Measurements from ENCODE around the gene FAM210A. TPM values are rescaled to one million over a fixed set of nuclear protein-coding genes. Genes with fewer than 3 reads are reported as not detected.
"Not testable (repeated sequence)": the region's sequence is repeated elsewhere in the genome, so short reads cannot be mapped to it uniquely, and the experiment has no call there.

The FAM210A gene
- polyA plus RNA-seq, 1 donor (not counting 4 experiments of a cell fraction or from before 2014, with no cell fraction given), result 31.7 TPM

DNA sequence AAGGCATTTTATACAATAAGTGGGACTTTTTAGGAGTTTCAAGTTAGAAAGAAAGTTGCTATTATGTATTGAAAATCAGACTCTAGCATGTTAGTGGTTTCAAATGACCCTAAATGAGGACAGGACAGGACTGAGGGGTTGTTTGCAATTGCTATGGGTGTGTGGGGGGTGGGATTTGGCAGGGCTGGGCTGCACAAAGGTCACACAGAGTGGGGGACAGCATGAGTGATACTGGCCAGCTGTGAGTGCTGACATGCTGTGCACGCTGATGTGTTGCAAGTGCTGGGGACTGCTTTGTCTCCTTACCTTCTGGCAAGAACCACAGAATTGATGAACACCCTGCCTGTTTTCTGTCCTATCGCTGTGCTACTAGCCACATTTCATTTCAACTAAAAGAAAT is 29.9 kb upstream of the FAM210A start:
- Histone ChIP-seq H3K27me3 (ENCODE audit: control insufficient read depth, extremely low read depth, insufficient read depth, low read length) (no peaks in the 10 kb centered on the region), H3K27ac (ENCODE audit: control insufficient read depth, insufficient read depth, low read length) (no peak overlapping the region), H3K9ac (ENCODE audit: control insufficient read depth, extremely low read depth, insufficient read depth, low read length) (no peak overlapping the region), H3K36me3 (ENCODE audit: control insufficient read depth in 2 of 2, extremely low read depth in 1 of 2, insufficient read depth in 2 of 2, low read length in 2 of 2) (peaks cover 9 to 16% of the 10 kb centered on the region in 2 experiments), H3K4me3 (ENCODE audit: control insufficient read depth in 2 of 3, extremely low read depth in 1 of 3, insufficient read depth in 2 of 3, low read depth in 1 of 3, low read length in 3 of 3) (no peak overlapping the region), H3K4me1 (ENCODE audit: control insufficient read depth, extremely low read depth, insufficient read depth, low read length) (peaks cover 5% of the 10 kb centered on the region), H3K9me3 (ENCODE audit: control insufficient read depth, low read depth, low read length) (no peaks in the 10 kb centered on the region), H4K20me1 (ENCODE audit: control insufficient read depth, extremely low read depth, insufficient read depth, low read length) (no peaks in the 10 kb centered on the region), H3K79me2 (ENCODE audit: control insufficient read depth, insufficient read depth, low read length) (no peaks in the 10 kb centered on the region), H3K9me1 (ENCODE audit: control insufficient read depth, extremely low read depth, insufficient read depth, low read length) (no peaks in the 10 kb centered on the region), H2AFZ (ENCODE audit: control insufficient read depth, low read length) (no peak overlapping the region), H3K4me2 (ENCODE audit: control insufficient read depth, extremely low read depth, insufficient read depth, low read depth, low read length) (no peak overlapping the region)
- DNase-seq (ENCODE audit: low read depth, low spot score) (no peak), FAIRE-seq (no peak)
- TF ChIP-seq EZH2 (IDR thresholded peaks at IDR 0.05; ENCODE audit: low read length), result no peak
- TF ChIP-seq, protein P1, sequence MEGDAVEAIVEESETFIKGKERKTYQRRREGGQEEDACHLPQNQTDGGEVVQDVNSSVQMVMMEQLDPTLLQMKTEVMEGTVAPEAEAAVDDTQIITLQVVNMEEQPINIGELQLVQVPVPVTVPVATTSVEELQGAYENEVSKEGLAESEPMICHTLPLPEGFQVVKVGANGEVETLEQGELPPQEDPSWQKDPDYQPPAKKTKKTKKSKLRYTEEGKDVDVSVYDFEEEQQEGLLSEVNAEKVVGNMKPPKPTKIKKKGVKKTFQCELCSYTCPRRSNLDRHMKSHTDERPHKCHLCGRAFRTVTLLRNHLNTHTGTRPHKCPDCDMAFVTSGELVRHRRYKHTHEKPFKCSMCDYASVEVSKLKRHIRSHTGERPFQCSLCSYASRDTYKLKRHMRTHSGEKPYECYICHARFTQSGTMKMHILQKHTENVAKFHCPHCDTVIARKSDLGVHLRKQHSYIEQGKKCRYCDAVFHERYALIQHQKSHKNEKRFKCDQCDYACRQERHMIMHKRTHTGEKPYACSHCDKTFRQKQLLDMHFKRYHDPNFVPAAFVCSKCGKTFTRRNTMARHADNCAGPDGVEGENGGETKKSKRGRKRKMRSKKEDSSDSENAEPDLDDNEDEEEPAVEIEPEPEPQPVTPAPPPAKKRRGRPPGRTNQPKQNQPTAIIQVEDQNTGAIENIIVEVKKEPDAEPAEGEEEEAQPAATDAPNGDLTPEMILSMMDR (optimal IDR thresholded peaks at IDR 0.05 in 1 of 3, IDR thresholded peaks at IDR 0.05 in 1 of 3, conservative IDR thresholded peaks at IDR 0.05 in 1 of 3; ENCODE audit: extremely low read depth in 1 of 3, insufficient read depth in 2 of 3, low read length in 3 of 3), result no peak
- dilution Hi-C loops (cut with MboI; ENCODE audit: extremely low pct_ligation_motif_present, low sequenced_read_pairs), result no loop called here

DNA sequence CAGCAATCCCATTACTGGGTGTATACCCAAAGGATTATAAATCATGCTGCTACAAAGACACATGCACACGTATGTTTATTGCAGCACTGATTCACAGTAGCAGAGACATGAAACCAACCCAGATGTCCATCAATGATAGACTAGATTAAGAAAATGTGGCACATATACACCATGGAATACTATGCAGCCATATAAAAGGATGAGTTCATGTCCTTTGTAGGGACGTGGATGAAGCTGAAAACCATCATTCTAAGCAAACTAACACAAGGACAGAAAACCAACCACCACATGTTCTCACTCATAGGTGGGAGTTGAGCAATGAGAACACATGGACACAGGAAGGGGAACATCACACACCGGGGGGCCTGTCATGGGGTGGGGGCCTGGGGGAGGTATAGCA is 25.2 kb upstream of the FAM210A start:
- H3K4me1 ChIP-seq (ENCODE audit: control insufficient read depth, extremely low read depth, insufficient read depth, low read length); H3K79me2 ChIP-seq (ENCODE audit: control insufficient read depth, insufficient read depth, low read length); DNase-seq (ENCODE audit: low read depth, low spot score); H3K4me3 ChIP-seq (ENCODE audit: control insufficient read depth in 2 of 3, extremely low read depth in 1 of 3, insufficient read depth in 2 of 3, low read depth in 1 of 3, low read length in 3 of 3); H3K9me1 ChIP-seq (ENCODE audit: control insufficient read depth, extremely low read depth, insufficient read depth, low read length); H3K4me2 ChIP-seq (ENCODE audit: control insufficient read depth, extremely low read depth, insufficient read depth, low read depth, low read length); H2AFZ ChIP-seq (ENCODE audit: control insufficient read depth, low read length); dilution Hi-C loops (cut with MboI; ENCODE audit: extremely low pct_ligation_motif_present, low sequenced_read_pairs); H3K27me3 ChIP-seq (ENCODE audit: control insufficient read depth, extremely low read depth, insufficient read depth, low read length); H3K9ac ChIP-seq (ENCODE audit: control insufficient read depth, extremely low read depth, insufficient read depth, low read length); FAIRE-seq; H3K27ac ChIP-seq (ENCODE audit: control insufficient read depth, insufficient read depth, low read length); H3K9me3 ChIP-seq (ENCODE audit: control insufficient read depth, low read depth, low read length); H4K20me1 ChIP-seq (ENCODE audit: control insufficient read depth, extremely low read depth, insufficient read depth, low read length): not testable (repeated sequence)
- H3K36me3 ChIP-seq (ENCODE audit: control insufficient read depth in 2 of 2, extremely low read depth in 1 of 2, insufficient read depth in 2 of 2, low read length in 2 of 2), result peaks cover 11 to 16% of the 10 kb centered on the region in 2 experiments

DNA sequence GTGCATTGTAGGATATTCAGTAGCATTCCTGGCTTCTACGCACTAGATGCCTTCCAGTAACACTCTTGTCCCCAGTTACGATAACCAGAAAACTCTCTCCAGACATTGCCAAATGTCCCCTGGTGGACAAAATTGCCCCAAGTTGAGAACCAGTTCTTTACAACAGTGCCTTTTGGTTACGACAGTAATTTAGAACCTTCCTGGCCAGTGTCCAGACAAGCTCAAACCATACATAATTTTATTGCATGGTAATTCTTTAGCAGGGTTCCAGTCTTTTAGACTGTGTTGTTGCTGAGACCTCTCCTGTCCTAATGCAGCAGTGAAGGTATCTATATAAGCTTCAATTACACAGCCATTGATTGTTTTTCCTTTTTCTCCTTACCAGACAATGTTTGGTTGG is 20.3 kb upstream of the FAM210A start:
- Histone ChIP-seq H3K4me3 (ENCODE audit: control insufficient read depth in 2 of 3, extremely low read depth in 1 of 3, insufficient read depth in 2 of 3, low read depth in 1 of 3, low read length in 3 of 3) (no peak overlapping the region), H3K79me2 (ENCODE audit: control insufficient read depth, insufficient read depth, low read length) (no peaks in the 10 kb centered on the region), H3K9ac (ENCODE audit: control insufficient read depth, extremely low read depth, insufficient read depth, low read length) (no peak overlapping the region), H4K20me1 (ENCODE audit: control insufficient read depth, extremely low read depth, insufficient read depth, low read length) (no peaks in the 10 kb centered on the region), H2AFZ (ENCODE audit: control insufficient read depth, low read length) (no peak overlapping the region), H3K4me2 (ENCODE audit: control insufficient read depth, extremely low read depth, insufficient read depth, low read depth, low read length) (no peak overlapping the region), H3K27ac (ENCODE audit: control insufficient read depth, insufficient read depth, low read length) (no peak overlapping the region), H3K27me3 (ENCODE audit: control insufficient read depth, extremely low read depth, insufficient read depth, low read length) (no peaks in the 10 kb centered on the region), H3K4me1 (ENCODE audit: control insufficient read depth, extremely low read depth, insufficient read depth, low read length) (no peaks in the 10 kb centered on the region), H3K9me3 (ENCODE audit: control insufficient read depth, low read depth, low read length) (no peaks in the 10 kb centered on the region), H3K36me3 (ENCODE audit: control insufficient read depth in 2 of 2, extremely low read depth in 1 of 2, insufficient read depth in 2 of 2, low read length in 2 of 2) (peaks cover 7 to 10% of the 10 kb centered on the region in 2 experiments), H3K9me1 (ENCODE audit: control insufficient read depth, extremely low read depth, insufficient read depth, low read length) (no peaks in the 10 kb centered on the region)
- no peak for FAIRE-seq
- no peak for DNase-seq (ENCODE audit: low read depth, low spot score)
- dilution Hi-C loops (cut with MboI; ENCODE audit: extremely low pct_ligation_motif_present, low sequenced_read_pairs), result no loop called here
- TF ChIP-seq, protein P1 (optimal IDR thresholded peaks at IDR 0.05 in 1 of 3, IDR thresholded peaks at IDR 0.05 in 1 of 3, conservative IDR thresholded peaks at IDR 0.05 in 1 of 3; ENCODE audit: extremely low read depth in 1 of 3, insufficient read depth in 2 of 3, low read length in 3 of 3), result no peak
- no peak for TF ChIP-seq EZH2 (IDR thresholded peaks at IDR 0.05; ENCODE audit: low read length)

All from keratinocyte (primary cell).